HepG2 (cell line): ENCODE data around the gene DHH. TPM values are rescaled to one million over a fixed set of nuclear protein-coding genes. Genes with fewer than 3 reads are reported as not detected.

Experiments
- DMTF1 ChIP-seq: sonication (generic); formaldehyde crosslinking; IDR thresholded peaks from 2 replicates; pipeline ENCODE4 v1.4.0; 2020; ENCODE audit warnings: mild to moderate bottlenecking, missing genetic modification reagents
- DZIP1 ChIP-seq: sonication (generic); formaldehyde crosslinking; IDR thresholded peaks from 2 replicates; pipeline ENCODE4 v1.5.0; 2020; ENCODE audit warnings: mild to moderate bottlenecking, missing genetic modification reagents
- E2F1 ChIP-seq: sonication (generic); formaldehyde crosslinking; IDR thresholded peaks from 2 replicates; pipeline ENCODE4 v1.5.0; 2020; ENCODE audit warnings: missing genetic modification reagents
- ETV6 ChIP-seq: sonication (generic); formaldehyde crosslinking; conservative IDR thresholded peaks from 2 replicates; pipeline ENCODE4 v1.4.0; 2020; ENCODE audit warnings: missing genetic modification reagents
- GABPB1 ChIP-seq: IDR thresholded peaks from 2 replicates; pipeline ENCODE4 v1.6.1; 2016; ENCODE audit warnings: mild to moderate bottlenecking, missing genetic modification reagents, moderate library complexity, missing compliant biosample characterization
- HOXA5 ChIP-seq: sonication (generic); formaldehyde crosslinking; IDR thresholded peaks from 2 replicates; pipeline ENCODE4 v1.4.0; 2020; ENCODE audit warnings: missing genetic modification reagents
- KLF12 ChIP-seq: sonication (generic); formaldehyde crosslinking; IDR thresholded peaks from 2 replicates; pipeline ENCODE4 v1.4.0; 2020; ENCODE audit warnings: missing genetic modification reagents, borderline replicate concordance
- MATR3 ChIP-seq: sonication (generic); formaldehyde crosslinking; IDR thresholded peaks from 2 replicates; pipeline ENCODE4 v1.4.0; 2020; ENCODE audit warnings: missing genetic modification reagents
- POGZ ChIP-seq: sonication (generic); formaldehyde crosslinking; IDR thresholded peaks from 2 replicates; pipeline ENCODE4 v1.4.0; 2020; ENCODE audit warnings: mild to moderate bottlenecking, missing genetic modification reagents
- TOPORS ChIP-seq: sonication (generic); formaldehyde crosslinking; IDR thresholded peaks from 2 replicates; pipeline ENCODE4 v1.8.0; 2023; ENCODE audit warnings: mild to moderate bottlenecking, missing genetic modification reagents
- ZBTB38 ChIP-seq: sonication (generic); formaldehyde crosslinking; IDR thresholded peaks from 2 replicates; pipeline ENCODE4 v1.5.1; 2020; ENCODE audit warnings: mild to moderate bottlenecking, missing genetic modification reagents
- ZNF24 ChIP-seq: fragments of 450-650 bp; IDR thresholded peaks from 2 replicates; pipeline ENCODE4 v1.6.1; 2017; ENCODE audit warnings: antibody characterized with exemption, mild to moderate bottlenecking
- ZNF891 ChIP-seq: sonication (generic); formaldehyde crosslinking; IDR thresholded peaks from 2 replicates; pipeline ENCODE4 v1.5.0; 2020; ENCODE audit warnings: mild to moderate bottlenecking, missing genetic modification reagents
- ZSCAN22 ChIP-seq: sonication (generic); formaldehyde crosslinking; IDR thresholded peaks from 2 replicates; pipeline ENCODE4 v1.4.0; 2020; ENCODE audit warnings: mild to moderate bottlenecking, missing genetic modification reagents
- ZSCAN5A ChIP-seq: sonication (generic); formaldehyde crosslinking; IDR thresholded peaks from 2 replicates; pipeline ENCODE4 v1.8.0; 2022; ENCODE audit warnings: mild to moderate bottlenecking, missing genetic modification reagents, borderline replicate concordance
- polyA plus RNA-seq, 8 experiments: library from polyadenylated mRNA; depleted of rRNA in 3 of 8; stranded (reverse) in 7 of 8; unstranded in 1 of 8; fragments of >200 nt; fragmentation: Illumina TruSeq in 4 of 8; extraction: Trizol in 4 of 8; gene quantifications; 2 replicates each; pipeline versions ENCODE4 v1.2.1 to v1.2.3, GENCODE V29; 2011 to 2016; ENCODE audit warnings: low read depth in 4 of 8, missing spikeins in 1 of 8, mixed read lengths in 1 of 8; ENCODE audit not compliant: insufficient read depth in 1 of 8
- total RNA-seq, 5 experiments: library from RNA; depleted of rRNA; stranded (reverse); fragments of >200 nt; fragmentation: Illumina TruSeq; extraction: Trizol; gene quantifications; 2 replicates each; pipeline ENCODE4 v1.2.3, GENCODE V29; 2016; ENCODE audit warnings: low read depth in 1 of 5

Gene DHH
- total and polyA plus RNA-seq, 2 of the 13 experiments (the other 11 are each of a cell fraction or from before 2014, with no cell fraction given) = not detected

GRCh38 chr12:49131051-49131893 is 36.7 kb upstream of the DHH start, which contains the start of gene TUBA1B (continued):
- TF ChIP-seq E2F1 (CRISPR knock-in tag) = no peak
- peak; percentile 66; the same call in 1 of the 2 replicates for TF ChIP-seq DZIP1 (CRISPR knock-in tag)
- TF ChIP-seq ZSCAN5A (CRISPR knock-in tag) = 0 out of 2 replicates have a peak, but pooled peaks have one; percentile 3
- no peak for TF ChIP-seq ZSCAN22 (CRISPR knock-in tag)
- TF ChIP-seq TOPORS = no peak
- peak; percentile 65 for TF ChIP-seq ETV6 (CRISPR knock-in tag)
- no peak for TF ChIP-seq MATR3 (CRISPR knock-in tag)
- no peak for TF ChIP-seq POGZ (CRISPR knock-in tag)
- TF ChIP-seq DMTF1 = no peak
- TF ChIP-seq ZBTB38 (CRISPR knock-in tag) = no peak
- TF ChIP-seq KLF12 (CRISPR knock-in tag) = peak; percentile 56; the same call in 1 of the 2 replicates
- peak; percentile 19; the same call in 1 of the 2 replicates for TF ChIP-seq ZNF891
- TF ChIP-seq ZNF24 = no peak
- no peak for TF ChIP-seq HOXA5 (CRISPR knock-in tag)
- TF ChIP-seq GABPB1 = peak; percentile 63; the same call in 1 of the 2 replicates
